GM23248 (cell line): ENCODE results near the gene RBBP6.

Experiments
- EZH2 ChIP-seq: fragments of 200-600 bp; sonication (generic); IDR thresholded peaks from 2 replicates; pipeline ENCODE4 v1.6.1; 2018; ENCODE audit warnings: antibody characterized with exemption, mild to moderate bottlenecking; ENCODE audit not compliant: insufficient read depth, poor library complexity, severe bottlenecking
- EZH2phosphoT487 ChIP-seq: fragments of 200-600 bp; sonication (generic); IDR thresholded peaks from 2 replicates; pipeline ENCODE4 v1.6.1; 2018; ENCODE audit warnings: antibody characterized with exemption, moderate library complexity, mild to moderate bottlenecking, low read depth; ENCODE audit not compliant: insufficient read depth

GRCh38 chr16:24505959-24506358 lies 33.4 kb upstream of the RBBP6 start:
- TF ChIP-seq EZH2 (no peak), EZH2phosphoT487 (no peak)
